Testis (tissue), 3 donors: ENCODE measurements around the gene HYKK. TPM values are rescaled to one million over a fixed set of nuclear protein-coding genes. Genes with fewer than 3 reads are reported as not detected.

Experiments
- DNase-seq: peaks from one replicate; pipeline ENCODE4 v3.0.0-alpha.2; 2019
- H3K27ac ChIP-seq, 2 donors: fragments of 200-600 bp; sonication (generic); one replicate each; pipeline ENCODE4 v1.5.1; 2019
- H3K27me3 ChIP-seq: fragments of 200-600 bp; sonication (generic); one replicate; pipeline ENCODE4 v1.5.1; 2019
- H3K36me3 ChIP-seq: fragments of 200-600 bp; sonication (generic); one replicate; pipeline ENCODE4 v1.5.1; 2017; ENCODE audit warnings: low read depth; ENCODE audit errors: missing control alignments
- H3K4me1 ChIP-seq: fragments of 200-600 bp; sonication (generic); one replicate; pipeline ENCODE4 v1.5.1; 2019
- H3K4me3 ChIP-seq, 2 donors: fragments of 200-600 bp; sonication (generic); one replicate each; pipeline ENCODE4 v1.5.1; 2017 to 2019
- H3K9me3 ChIP-seq: fragments of 200-600 bp; sonication (generic); one replicate; pipeline ENCODE4 v1.5.1; 2017
- CTCF ChIP-seq, 3 experiments: fragments of 450-650 bp in 2 of 3; fragments of 200-600 bp in 1 of 3; sonication (generic) in 1 of 3; IDR thresholded peaks; one replicate each; pipeline ENCODE4 v1.5.1; 2016 to 2019; ENCODE audit warnings: antibody characterized with exemption in 3 of 3, mild to moderate bottlenecking in 2 of 3, moderate library complexity in 1 of 3
- POLR2A ChIP-seq: fragments of 450-650 bp; IDR thresholded peaks from one replicate; pipeline ENCODE4 v1.6.1; 2017; ENCODE audit warnings: antibody characterized with exemption, mild to moderate bottlenecking, moderate library complexity
- WGBS, 2 donors: methylation state at CpG; one replicate each; pipeline ENCODE4 v1.1.5; 2018; 5-methylcytosine and 5-hydroxymethylcytosine counted together
- intact Hi-C: fragments of 100-400 bp; cut with DNase I; formaldehyde crosslinking; loops from one replicate; pipeline ENCODE4 v1.15.1; 2023; ENCODE audit warnings: low total_unique reads
- polyA plus RNA-seq: library from polyadenylated mRNA; stranded (reverse); fragments of 350-450 nt; fragmentation: Illumina TruSeq; extraction: RNeasy Lipid Tissue Mini Kit (QIAGEN cat#74804); gene quantifications from one replicate; pipeline ENCODE4 v1.2.3, GENCODE V29; 2014; ENCODE audit warnings: low read depth, low replicate concordance; ENCODE audit not compliant: insufficient read depth
- total RNA-seq, 2 donors: library from RNA; depleted of rRNA; stranded (reverse); fragments of >200 nt; gene quantifications; one replicate each; pipeline ENCODE4 v1.2.3, GENCODE V29; 2016

The HYKK gene
- total and polyA plus RNA-seq, 3 donors from 2014 or later, result 5.9 to 8.8 (median 7.0) TPM

- H3K27ac ChIP-seq, result peak overlapping the region in 1 of 2 donors; percentile 31
Measured at GRCh38 chr15:78565951-78566774, 58.8 kb downstream of the HYKK start.

GRCh38 chr15:78567531-78567930, 60.2 kb downstream of the HYKK start:
- H3K9me3 ChIP-seq, result no peaks in the 10 kb centered on the region
- no peak overlapping the region for H3K27ac ChIP-seq
- DNase-seq, result no peak
- no peak overlapping the region for H3K4me3 ChIP-seq
- no peaks in the 10 kb centered on the region for H3K36me3 ChIP-seq
- 48 to 68% methylated on average over 4 of the region's 4 CpGs for WGBS, 2 donors
- peaks cover 9% of the 10 kb centered on the region for H3K4me1 ChIP-seq
- TF ChIP-seq POLR2A, result no peak
- TF ChIP-seq CTCF (IDR thresholded peaks at IDR 0.05), result no peak
- no peaks in the 10 kb centered on the region for H3K27me3 ChIP-seq
- intact Hi-C loops, result loop anchor here (10.0 kb wide), 1 partner anchor 63 kb away; the partner anchor contains the start of gene HYKK

More at GRCh38 chr15:78565951-78566774, 58.8 kb downstream of the HYKK start:
- DNase-seq, result no peak
- TF ChIP-seq POLR2A (no peak), CTCF (IDR thresholded peaks at IDR 0.05) (no peak)
- Histone ChIP-seq H3K4me1 (peaks cover 9% of the 10 kb centered on the region), H3K9me3 (no peaks in the 10 kb centered on the region), H3K4me3 (peak overlapping the region; percentile 56 to 62), H3K27me3 (no peaks in the 10 kb centered on the region), H3K36me3 (no peaks in the 10 kb centered on the region)
- intact Hi-C loops, result loop anchor here (10.0 kb wide), 1 partner anchor 61 kb away; the partner anchor contains the start of gene HYKK
- 3% methylated on average over 19 of the region's 19 CpGs for WGBS, 2 donors

- Histone ChIP-seq H3K27ac (no peak overlapping the region), H3K9me3 (no peaks in the 10 kb centered on the region), H3K4me3 (no peak overlapping the region), H3K27me3 (no peaks in the 10 kb centered on the region), H3K4me1 (peaks cover 3% of the 10 kb centered on the region), H3K36me3 (no peaks in the 10 kb centered on the region)
- TF ChIP-seq CTCF (IDR thresholded peaks at IDR 0.05) (no peak), POLR2A (no peak)
- no peak for DNase-seq
- intact Hi-C loops, result no loop called here
- WGBS, 2 donors, result 88 to 91% methylated on average over 2 of the region's 2 CpGs
Measured at GRCh38 chr15:78570710-78571109, 63.3 kb downstream of the HYKK start.

- WGBS, 2 donors, result 58 to 60% methylated on average over 4 of the region's 4 CpGs
- Histone ChIP-seq H3K4me3 (no peak overlapping the region), H3K27ac (no peak overlapping the region), H3K4me1 (peaks cover 1% of the 10 kb centered on the region), H3K27me3 (no peaks in the 10 kb centered on the region), H3K36me3 (no peaks in the 10 kb centered on the region), H3K9me3 (no peaks in the 10 kb centered on the region)
- intact Hi-C loops, result no loop called here
- TF ChIP-seq POLR2A, result no peak
- TF ChIP-seq CTCF (IDR thresholded peaks at IDR 0.05), result no peak
- no peak for DNase-seq
Measured at GRCh38 chr15:78571382-78571781, 64.0 kb downstream of the HYKK start.

- H3K9me3 ChIP-seq, result no peaks in the 10 kb centered on the region
- no peak overlapping the region for H3K4me3 ChIP-seq
- no peaks in the 10 kb centered on the region for H3K4me1 ChIP-seq
- 70 to 82% methylated on average over 4 of the region's 4 CpGs for WGBS, 2 donors
- no peak for DNase-seq
- no peak overlapping the region for H3K27ac ChIP-seq
- H3K27me3 ChIP-seq, result no peaks in the 10 kb centered on the region
- no peak for TF ChIP-seq POLR2A
- TF ChIP-seq CTCF (IDR thresholded peaks at IDR 0.05), result no peak
- intact Hi-C loops, result no loop called here
- H3K36me3 ChIP-seq, result no peaks in the 10 kb centered on the region
Measured at GRCh38 chr15:78573416-78573815, 66.0 kb downstream of the HYKK start.
